GM12878 (cell line): ENCODE data around the gene EIF2D. TPM values are rescaled to one million over a fixed set of nuclear protein-coding genes. Genes with fewer than 3 reads are reported as not detected.
A peak's percentile ranks its signal among the peaks of the same experiment; 100 is the strongest.

Experiments used
- ATAC-seq: fragments of 200-7000 bp; cut with Tn5 transposase; 3 replicates; pipeline ENCODE4 v1.9.1; 2020; ENCODE audit warnings: mild to moderate bottlenecking, moderate library complexity
- BruUV-seq: library from RNA; stranded (reverse); fragments of 400-500 nt; replicated peaks from 2 replicates; lab custom pipeline; 2021; lab: Mats Ljungman, UMichigan
- CTCF ChIA-PET: fragments of 300-600 bp; sonication (Branson Sonifier 250); formaldehyde crosslinking; extraction: SDS; loops from one replicate; lab custom pipeline; 2021; ENCODE audit warnings: inconsistent platforms; lab: Yijun Ruan, JAX
- POLR2A ChIA-PET: fragments of 350-600 bp; formaldehyde crosslinking; extraction: SDS; loops from one replicate; lab custom pipeline; 2021; ENCODE audit warnings: inconsistent platforms; lab: Charles Lee
- RAD21 ChIA-PET: fragments of 300-600 bp; sonication (Branson Sonifier 250); formaldehyde crosslinking; loops from one replicate; lab custom pipeline; 2023; ENCODE audit warnings: antibody characterized with exemption; ENCODE audit not compliant: unreplicated experiment; lab: Charles Lee
- SMC1A ChIA-PET: fragments of 300-600 bp; sonication (Branson Sonifier 250); formaldehyde crosslinking; loops from one replicate; lab custom pipeline; 2023; ENCODE audit not compliant: unreplicated experiment, uncharacterized antibody; lab: Charles Lee
- DNase-seq: peaks from one replicate; pipeline ENCODE4 v3.0.0-alpha.2; 2011; ENCODE audit warnings: low read depth, low spot score
- FAIRE-seq: peaks from 3 replicates; lab custom pipeline; 2011; peaks lifted over from hg19 to GRCh38; lab: Jason Lieb, UNC
- H2AFZ ChIP-seq: 2 replicates; pipeline ENCODE4 v1.6.0; 2011; ENCODE audit warnings: low read depth, low read length, control low read depth; ENCODE audit not compliant: control insufficient read depth
- H3K27ac ChIP-seq: 2 replicates; pipeline ENCODE4 v1.5.1; 2011; ENCODE audit warnings: control low read depth; ENCODE audit not compliant: control insufficient read depth, insufficient read depth
- H3K27me3 ChIP-seq, 2 experiments: replicated peaks in 1 of 2; 2 replicates each; pipeline versions ENCODE4 v1.6.0 to v1.6.1; 2011; ENCODE audit warnings: low read length in 1 of 2; ENCODE audit not compliant: control insufficient read depth in 2 of 2, insufficient read depth in 2 of 2
- H3K36me3 ChIP-seq, 2 experiments: 2 replicates each; pipeline ENCODE4 v1.5.1; 2011; ENCODE audit warnings: low read length in 1 of 2; ENCODE audit not compliant: control insufficient read depth in 2 of 2, insufficient read depth in 2 of 2
- H3K4me1 ChIP-seq: 2 replicates; pipeline ENCODE4 v1.6.1; 2011; ENCODE audit warnings: mild to moderate bottlenecking, low read length, moderate library complexity, mixed read lengths; ENCODE audit not compliant: control insufficient read depth, insufficient read depth
- H3K4me2 ChIP-seq: 2 replicates; pipeline ENCODE4 v1.6.0; 2011; ENCODE audit warnings: control low read depth; ENCODE audit not compliant: control insufficient read depth, insufficient read depth
- H3K4me3 ChIP-seq: fragments of 200-600 bp; sonication (generic); 2 replicates; pipeline ENCODE4 v1.5.1; 2016
- H3K79me2 ChIP-seq: 2 replicates; pipeline ENCODE4 v1.6.0; 2011; ENCODE audit warnings: low read length; ENCODE audit not compliant: control insufficient read depth, insufficient read depth
- H3K9ac ChIP-seq: 2 replicates; pipeline ENCODE4 v1.8.0; 2011; ENCODE audit warnings: low read length, control low read depth, mixed read lengths; ENCODE audit not compliant: control insufficient read depth, insufficient read depth
- H3K9me3 ChIP-seq: replicated peaks from 3 replicates; pipeline ENCODE4 v1.5.1; 2011; ENCODE audit warnings: mild to moderate bottlenecking, low read length; ENCODE audit not compliant: control insufficient read depth, insufficient read depth
- H4K20me1 ChIP-seq: 2 replicates; pipeline ENCODE4 v1.6.0; 2011; ENCODE audit not compliant: control insufficient read depth, insufficient read depth
- ASH2L ChIP-seq: fragments of 300-600, 200-600 bp; sonication (generic); IDR thresholded peaks from 2 replicates; pipeline ENCODE4 v1.6.1; 2017; ENCODE audit warnings: low read depth, mild to moderate bottlenecking, borderline replicate concordance
- CBX5 ChIP-seq: sonication (generic); IDR thresholded peaks from 2 replicates; pipeline ENCODE4 v1.6.1; 2016; ENCODE audit warnings: low read depth, moderate library complexity, mild to moderate bottlenecking, inconsistent platforms
- CHD2 ChIP-seq: IDR thresholded peaks from 2 replicates; pipeline ENCODE4 v1.6.1; 2011; ENCODE audit warnings: low read depth, low read length, improper control_type of control experiment, borderline replicate concordance
- E2F4 ChIP-seq: IDR thresholded peaks from 2 replicates; pipeline ENCODE4 v1.6.1; 2012; ENCODE audit warnings: low read depth, low read length, improper control_type of control experiment
- EED ChIP-seq: sonication (generic); IDR thresholded peaks from 2 replicates; pipeline ENCODE4 v1.6.1; 2016; ENCODE audit warnings: antibody characterized with exemption, low read depth
- FOXM1 ChIP-seq: IDR thresholded peaks from 2 replicates; pipeline ENCODE4 v1.6.1; 2012; ENCODE audit warnings: low read depth, mild to moderate bottlenecking, inconsistent platforms, low read length, moderate library complexity
- HCFC1 ChIP-seq: fragments of 150-350 bp; IDR thresholded peaks from 2 replicates; pipeline ENCODE4 v1.6.1; 2014; ENCODE audit warnings: low read length
- JUNB ChIP-seq: IDR thresholded peaks from 2 replicates; pipeline ENCODE4 v1.6.1; 2016; ENCODE audit warnings: antibody characterized with exemption, mild to moderate bottlenecking
- MXI1 ChIP-seq: fragments of 150-350 bp; IDR thresholded peaks from 2 replicates; pipeline ENCODE4 v1.6.1; 2011; ENCODE audit warnings: low read depth, mild to moderate bottlenecking, inconsistent platforms, low read length, improper control_type of control experiment
- NR2C2 ChIP-seq: IDR thresholded peaks from 2 replicates; pipeline ENCODE4 v1.6.1; 2011; ENCODE audit warnings: borderline replicate concordance, low read depth; ENCODE audit not compliant: control insufficient read depth, insufficient read length
- NRF1 ChIP-seq: conservative IDR thresholded peaks from 2 replicates; pipeline ENCODE4 v1.6.1; 2011; ENCODE audit warnings: mild to moderate bottlenecking, low read depth, low read length, improper control_type of control experiment
- PML ChIP-seq: IDR thresholded peaks from 2 replicates; pipeline ENCODE4 v1.6.1; 2012; ENCODE audit warnings: low read length, inconsistent platforms
- RUNX3 ChIP-seq: IDR thresholded peaks from 2 replicates; pipeline ENCODE4 v1.6.1; 2012; ENCODE audit warnings: low read length, inconsistent platforms
- SIN3A ChIP-seq: IDR thresholded peaks from 2 replicates; pipeline ENCODE4 v1.6.1; 2012; ENCODE audit warnings: low read depth, low read length, improper control_type of control experiment
- SPI1 ChIP-seq: IDR thresholded peaks from 2 replicates; pipeline ENCODE4 v1.6.1; 2011; ENCODE audit warnings: low read depth, mild to moderate bottlenecking, low read length, moderate library complexity, borderline replicate concordance; ENCODE audit not compliant: insufficient read depth
- SREBF2 ChIP-seq: IDR thresholded peaks from 2 replicates; pipeline ENCODE4 v1.6.1; 2012; ENCODE audit warnings: mild to moderate bottlenecking, low read length
- TCF7 ChIP-seq: IDR thresholded peaks from 2 replicates; pipeline ENCODE4 v1.6.1; 2014; ENCODE audit warnings: antibody characterized with exemption, borderline replicate concordance
- YY1 ChIP-seq: IDR thresholded peaks from 2 replicates; pipeline ENCODE4 v1.6.1; 2011; ENCODE audit warnings: low read depth, mild to moderate bottlenecking, low read length
- ZNF274 ChIP-seq: IDR thresholded peaks from one replicate; pipeline ENCODE4 v1.8.0; 2011; ENCODE audit not compliant: insufficient read length, insufficient read depth
- WGBS: methylation state at CpG from one replicate; pipeline ENCODE4 v1.1.6; 2016; ENCODE audit warnings: low lambda C conversion rate; ENCODE audit not compliant: insufficient replicate concordance, insufficient coverage; ENCODE audit errors: missing lambda C conversion rate; 5-methylcytosine and 5-hydroxymethylcytosine counted together
- in situ Hi-C: fragments of 300-500 bp; cut with MboI; formaldehyde crosslinking; loops from 9 replicates; pipeline ENCODE4 v1.14.3; 2018; ENCODE audit warnings: mixed read lengths
- intact Hi-C: fragments of 100-400 bp; cut with micrococcal nuclease; formaldehyde crosslinking; loops from one replicate; pipeline ENCODE4 v1.14.2; 2022; ENCODE audit not compliant: unreplicated experiment
- polyA plus RNA-seq, 11 experiments: library from polyadenylated mRNA; depleted of rRNA in 4 of 11; unstranded in 6 of 11; stranded (reverse) in 5 of 11; fragments of >200 nt; fragmentation: Nextera tagmentation in 4 of 11; fragmentation: Illumina TruSeq in 1 of 11; extraction: Ambion mirVana in 4 of 11; extraction: Trizol in 1 of 11; gene quantifications; 1 replicate in 1 of 11; 2 replicates in 10 of 11; pipeline versions ENCODE4 v1.2.1 to v1.2.3, GENCODE V29; 2011 to 2016; ENCODE audit warnings: inconsistent platforms in 2 of 11, missing spikeins in 2 of 11, low read depth in 1 of 11
- total RNA-seq, 4 experiments: library from RNA; depleted of rRNA in 3 of 4; stranded (reverse); fragments of >200 nt in 3 of 4; fragmentation: Illumina TruSeq in 1 of 4; extraction: Trizol in 1 of 4; gene quantifications; 2 replicates each; pipeline versions ENCODE4 v1.2.1 to v1.2.3, GENCODE V29; 2013 to 2021

The EIF2D gene
- total and polyA plus RNA-seq, 10 of the 15 experiments (the other 5 are each of a cell fraction or from before 2014, with no cell fraction given): 65.2 to 133 (median 79.0) TPM

GRCh38 chr1:206573762-206574161, 38.5 kb downstream of the EIF2D start:
- ChIA-PET POLR2A (interaction anchor here (0.6 to 9.8 kb wide), 3 partner anchors 11 to 28 kb away, joined by 3 to 117 read pairs (median 5); no protein-coding TSS in a partner anchor), RAD21 (interaction anchor here (3.7 kb wide), 1 partner anchor 19 kb away, joined by 22 read pairs; no protein-coding TSS in a partner anchor), SMC1A (interaction anchor here (1.3 to 13.1 kb wide), 3 partner anchors 10 to 94 kb away, joined by 3 to 311 read pairs (median 8); no protein-coding TSS in a partner anchor), CTCF (interaction anchor here (3.0 kb wide), 1 partner anchor 10 kb away, joined by 14 read pairs; no protein-coding TSS in a partner anchor)
- H3K79me2 ChIP-seq: peaks cover 94% of the 10 kb centered on the region
- H3K4me3 ChIP-seq: no peak overlapping the region
- no TSS peak for BruUV-seq
- no peak overlapping the region for H3K27ac ChIP-seq
- ATAC-seq: no peak
- WGBS: 100% methylated on average over 4 of the region's 4 CpGs
- intact Hi-C loops (no loop called here), in situ Hi-C loops (no loop called here)
- H2AFZ ChIP-seq: no peak overlapping the region
- no peak for TF ChIP-seq YY1
- TF ChIP-seq ASH2L: no peak
- TF ChIP-seq HCFC1: no peak
- H3K36me3 ChIP-seq: peaks cover 4 to 30% of the 10 kb centered on the region in 2 experiments
- peaks cover 51% of the 10 kb centered on the region for H3K4me1 ChIP-seq
- H3K9ac ChIP-seq: no peak overlapping the region
- peak overlapping the region; percentile 12; the same call in 1 of the 2 replicates for H3K4me2 ChIP-seq
- H3K9me3 ChIP-seq: no peaks in the 10 kb centered on the region
- no peaks in the 10 kb centered on the region for H3K27me3 ChIP-seq
- no peaks in the 10 kb centered on the region for H4K20me1 ChIP-seq
- DNase-seq: no peak
- FAIRE-seq: no peak

GRCh38 chr1:206573319-206573718, 38.9 kb downstream of the EIF2D start:
- DNase-seq: no peak
- in situ Hi-C loops: no loop called here
- H3K9me3 ChIP-seq: no peaks in the 10 kb centered on the region
- H3K4me1 ChIP-seq: peaks cover 51% of the 10 kb centered on the region
- H4K20me1 ChIP-seq: peaks cover 3% of the 10 kb centered on the region; the same call in 1 of the 2 replicates
- FAIRE-seq: no peak
- H3K27me3 ChIP-seq: no peaks in the 10 kb centered on the region
- no peak overlapping the region for H3K4me2 ChIP-seq
- POLR2A ChIA-PET: interaction anchor here (1.1 to 9.8 kb wide), 2 partner anchors 11 to 18 kb away, joined by 3 to 117 read pairs; no protein-coding TSS in a partner anchor
- RAD21 ChIA-PET: interaction anchor here (3.7 kb wide), 1 partner anchor 18 kb away, joined by 22 read pairs; no protein-coding TSS in a partner anchor
- WGBS: 93% methylated on average over 4 of the region's 4 CpGs
- H3K27ac ChIP-seq: no peak overlapping the region
- TF ChIP-seq PML (no peak), CBX5 (no peak), CHD2 (no peak), NRF1 (no peak), SPI1 (no peak), FOXM1 (no peak), EED (no peak), SREBF2 (no peak), RUNX3 (no peak), ZNF274 (no peak), TCF7 (no peak), JUNB (no peak), SIN3A (no peak), E2F4 (no peak), MXI1 (no peak), NR2C2 (no peak), HCFC1 (no peak)
- H3K9ac ChIP-seq: no peak overlapping the region
- CTCF ChIA-PET: interaction anchor here (1.2 to 3.0 kb wide), 2 partner anchors 11 to 94 kb away, joined by 3 to 14 read pairs; no protein-coding TSS in a partner anchor
- H3K79me2 ChIP-seq: peaks cover 94% of the 10 kb centered on the region
- ATAC-seq: no peak
- SMC1A ChIA-PET: interaction anchor here (0.5 to 13.1 kb wide), 6 partner anchors 10 to 152 kb away, joined by 3 to 311 read pairs (median 4); no protein-coding TSS in a partner anchor
- H3K4me3 ChIP-seq: no peak overlapping the region
- H2AFZ ChIP-seq: no peak overlapping the region
- BruUV-seq: no TSS peak
- peaks cover 5 to 34% of the 10 kb centered on the region in 2 experiments for H3K36me3 ChIP-seq
- intact Hi-C loops: no loop called here
